H1 (cell line): Measurements from ENCODE around the gene CETN2. TPM values are rescaled to one million over a fixed set of nuclear protein-coding genes. Genes with fewer than 3 reads are reported as not detected.

Experiments
- CTCF ChIA-PET: fragments of 300-600 bp; sonication (Branson Sonifier 250); formaldehyde crosslinking; loops from one replicate; lab custom pipeline; 2021; ENCODE audit not compliant: partially characterized antibody; lab: Charles Lee
- POLR2A ChIA-PET: fragments of 300-600 bp; sonication (Branson Sonifier 250); formaldehyde crosslinking; loops from one replicate; lab custom pipeline; 2021; ENCODE audit warnings: inconsistent platforms; ENCODE audit not compliant: partially characterized antibody; lab: Charles Lee
- DNase-seq, 2 experiments: peaks; one replicate each; pipeline versions ENCODE4 v3.0.0 to v3.0.0-alpha.2; 2010 to 2022; ENCODE audit warnings: low spot score in 2 of 2, low read depth in 1 of 2, mixed read lengths in 1 of 2
- FAIRE-seq: peaks from 2 replicates; lab custom pipeline; 2011; peaks lifted over from hg19 to GRCh38; lab: Jason Lieb, UNC
- H2AFZ ChIP-seq: 2 replicates; pipeline ENCODE4 v1.8.1; 2012; ENCODE audit warnings: low read length, inconsistent platforms
- H2AK5ac ChIP-seq: 2 replicates; pipeline ENCODE4 v1.6.1; 2013; ENCODE audit warnings: low read depth, low read length
- H2BK120ac ChIP-seq: replicated peaks from 2 replicates; pipeline ENCODE3; 2013; ENCODE audit warnings: low read depth, low read length, inconsistent platforms
- H2BK12ac ChIP-seq: 2 replicates; pipeline ENCODE4 v1.6.1; 2013; ENCODE audit warnings: low read depth, low read length
- H2BK15ac ChIP-seq: 2 replicates; pipeline ENCODE4 v1.6.1; 2013; ENCODE audit warnings: low read length
- H2BK20ac ChIP-seq: 2 replicates; pipeline ENCODE4 v1.6.1; 2013; ENCODE audit warnings: low read length
- H2BK5ac ChIP-seq: 2 replicates; pipeline ENCODE4 v1.6.1; 2013; ENCODE audit warnings: low read depth, low read length
- H3K14ac ChIP-seq: 2 replicates; pipeline ENCODE4 v1.6.1; 2013; ENCODE audit warnings: inconsistent platforms; ENCODE audit not compliant: insufficient read length
- H3K18ac ChIP-seq: 2 replicates; pipeline ENCODE4 v1.6.1; 2013; ENCODE audit warnings: low read length; ENCODE audit errors: extremely low read depth
- H3K23ac ChIP-seq: 2 replicates; pipeline ENCODE4 v1.6.1; 2013; ENCODE audit warnings: inconsistent platforms; ENCODE audit not compliant: insufficient read length
- H3K23me2 ChIP-seq: 2 replicates; pipeline ENCODE4 v1.6.1; 2013; ENCODE audit warnings: low read depth, low read length
- H3K27ac ChIP-seq: 2 replicates; pipeline ENCODE4 v1.6.1; 2011; ENCODE audit warnings: low read depth, low read length, inconsistent platforms
- H3K27me3 ChIP-seq, 4 experiments: replicated peaks in 1 of 4; 1 replicate in 1 of 4; 2 replicates in 3 of 4; pipeline versions ENCODE4 v1.6.1 to v1.8.1; 2011 to 2013; ENCODE audit warnings: low read length in 3 of 4, mild to moderate bottlenecking in 3 of 4, inconsistent platforms in 2 of 4, mixed read lengths in 2 of 4, moderate library complexity in 1 of 4; ENCODE audit not compliant: control insufficient read depth in 3 of 4, insufficient read depth in 3 of 4; ENCODE audit errors: extremely low read depth in 1 of 4
- H3K36me3 ChIP-seq, 4 experiments: 2 replicates each; pipeline versions ENCODE4 v1.6.1 to v1.8.1; 2011 to 2013; ENCODE audit warnings: mild to moderate bottlenecking in 4 of 4, low read length in 3 of 4, moderate library complexity in 2 of 4, control low read depth in 1 of 4, inconsistent platforms in 1 of 4; ENCODE audit not compliant: insufficient read depth in 4 of 4, control insufficient read depth in 2 of 4
- H3K4ac ChIP-seq: replicated peaks from 2 replicates; pipeline ENCODE3; 2013; ENCODE audit warnings: low read length, low read depth, mixed read lengths, inconsistent platforms; ENCODE audit not compliant: insufficient read length
- H3K4me1 ChIP-seq, 4 experiments: replicated peaks in 1 of 4; 1 replicate in 1 of 4; 2 replicates in 3 of 4; pipeline versions ENCODE4 v1.6.1 to v1.8.1; 2011 to 2013; ENCODE audit warnings: low read length in 3 of 4, inconsistent platforms in 2 of 4, mixed read lengths in 1 of 4; ENCODE audit not compliant: insufficient read depth in 4 of 4, control insufficient read depth in 3 of 4
- H3K4me2 ChIP-seq, 2 experiments: 2 replicates each; pipeline versions ENCODE4 v1.6.1 to v1.8.1; 2011 to 2013; ENCODE audit warnings: low read depth in 2 of 2, low read length in 2 of 2, control low read depth in 1 of 2, inconsistent platforms in 1 of 2, mild to moderate bottlenecking in 1 of 2; ENCODE audit not compliant: insufficient read depth in 1 of 2
- H3K4me3 ChIP-seq, 4 experiments: fragments of 200-600, 300-600 bp in 1 of 4; sonication (generic), shearing (Covaris generic), sonication (Bioruptor Twin) in 1 of 4; 2 replicates each; pipeline versions ENCODE4 v1.5.1 to v1.8.1; 2011 to 2016; ENCODE audit warnings: low read length in 4 of 4, low read depth in 3 of 4, control low read depth in 2 of 4, inconsistent platforms in 2 of 4, mild to moderate bottlenecking in 2 of 4, mixed read lengths in 1 of 4, moderate library complexity in 1 of 4; ENCODE audit not compliant: insufficient read depth in 2 of 4; ENCODE audit errors: extremely low read depth in 1 of 4
- H3K56ac ChIP-seq: replicated peaks from 2 replicates; pipeline ENCODE3; 2013; ENCODE audit warnings: low read depth, mild to moderate bottlenecking, mixed read lengths, low read length, inconsistent platforms; ENCODE audit not compliant: insufficient read length
- H3K79me1 ChIP-seq: 2 replicates; pipeline ENCODE4 v1.6.1; 2013; ENCODE audit warnings: low read depth, low read length, control low read depth
- H3K79me2 ChIP-seq, 2 experiments: 2 replicates each; pipeline versions ENCODE4 v1.6.1 to v1.8.1; 2012 to 2013; ENCODE audit warnings: low read length in 2 of 2, mild to moderate bottlenecking in 2 of 2, inconsistent platforms in 1 of 2; ENCODE audit not compliant: insufficient read depth in 2 of 2, control insufficient read depth in 1 of 2
- H3K9ac ChIP-seq, 4 experiments: replicated peaks in 1 of 4; 1 replicate in 1 of 4; 2 replicates in 3 of 4; pipeline versions ENCODE4 v1.6.1 to v1.8.1; 2011 to 2013; ENCODE audit warnings: low read depth in 3 of 4, low read length in 3 of 4, control low read depth in 2 of 4, mild to moderate bottlenecking in 2 of 4, moderate library complexity in 2 of 4, inconsistent platforms in 1 of 4; ENCODE audit errors: extremely low read depth in 1 of 4
- H3K9me3 ChIP-seq, 2 experiments: 2 replicates each; pipeline versions ENCODE4 v1.6.1 to v1.8.1; 2012 to 2013; ENCODE audit warnings: mild to moderate bottlenecking in 2 of 2, moderate library complexity in 2 of 2, control low read depth in 1 of 2, inconsistent platforms in 1 of 2, low read depth in 1 of 2, low read length in 1 of 2, mixed read lengths in 1 of 2; ENCODE audit not compliant: insufficient read depth in 2 of 2
- H4K20me1 ChIP-seq, 2 experiments: replicated peaks in 1 of 2; 2 replicates each; pipeline versions ENCODE3 to v1.8.1; 2011 to 2013; ENCODE audit warnings: inconsistent platforms in 2 of 2, low read length in 2 of 2, mild to moderate bottlenecking in 1 of 2; ENCODE audit not compliant: insufficient read depth in 2 of 2, control insufficient read depth in 1 of 2
- H4K5ac ChIP-seq: 2 replicates; pipeline ENCODE4 v1.6.1; 2013; ENCODE audit warnings: low read length, low read depth, mixed read lengths, inconsistent platforms; ENCODE audit not compliant: insufficient read length
- H4K8ac ChIP-seq: 2 replicates; pipeline ENCODE4 v1.8.0; 2013; ENCODE audit warnings: mild to moderate bottlenecking, moderate library complexity, low read length, inconsistent platforms; ENCODE audit not compliant: insufficient read depth; ENCODE audit errors: extremely low read depth
- H4K91ac ChIP-seq: replicated peaks from 2 replicates; pipeline ENCODE3; 2013; ENCODE audit warnings: low read length, mixed read lengths, inconsistent platforms; ENCODE audit not compliant: insufficient read length
- BRCA1 ChIP-seq: IDR thresholded peaks from 2 replicates; pipeline ENCODE4 v1.6.1; 2012; ENCODE audit warnings: low read depth, low read length, improper control_type of control experiment
- CHD1 ChIP-seq: IDR thresholded peaks from 2 replicates; pipeline ENCODE4 v1.6.1; 2012; ENCODE audit warnings: low read depth, low read length, improper control_type of control experiment
- CHD2 ChIP-seq: IDR thresholded peaks from 2 replicates; pipeline ENCODE4 v1.6.1; 2012; ENCODE audit warnings: low read length, improper control_type of control experiment
- EZH2 ChIP-seq: fragments of 200-600 bp; sonication (generic); IDR thresholded peaks from 2 replicates; pipeline ENCODE4 v1.7.1; 2012; ENCODE audit warnings: low read depth, mild to moderate bottlenecking, moderate library complexity, low read length, inconsistent platforms; ENCODE audit not compliant: severe bottlenecking
- FOSL1 ChIP-seq: IDR thresholded peaks from 2 replicates; pipeline ENCODE4 v1.6.1; 2011; ENCODE audit warnings: mild to moderate bottlenecking, low read depth, low read length, moderate library complexity; ENCODE audit not compliant: insufficient read depth
- KDM1A ChIP-seq: fragments of 200-600, 300-600 bp; sonication (generic); IDR thresholded peaks from 2 replicates; pipeline ENCODE4 v1.7.1; 2016; ENCODE audit warnings: mild to moderate bottlenecking, low read length, borderline replicate concordance
- NANOG ChIP-seq: IDR thresholded peaks from 2 replicates; pipeline ENCODE4 v1.6.1; 2011; ENCODE audit warnings: low read length, low read depth, mild to moderate bottlenecking, inconsistent platforms; ENCODE audit not compliant: insufficient read depth, poor library complexity, severe bottlenecking
- NRF1 ChIP-seq: IDR thresholded peaks from 2 replicates; pipeline ENCODE4 v1.6.1; 2011; ENCODE audit warnings: mild to moderate bottlenecking, low read depth, low read length, improper control_type of control experiment
- SAP30 ChIP-seq: fragments of 300-600 bp; sonication (generic); IDR thresholded peaks from 2 replicates; pipeline ENCODE4 v1.7.1; 2012; ENCODE audit warnings: low read length, moderate library complexity, mild to moderate bottlenecking, inconsistent platforms; ENCODE audit not compliant: insufficient read depth, insufficient replicate concordance
- SRF ChIP-seq: IDR thresholded peaks from 2 replicates; pipeline ENCODE4 v1.6.1; 2011; ENCODE audit warnings: mild to moderate bottlenecking, low read depth, low read length, moderate library complexity
- TBP ChIP-seq: IDR thresholded peaks from 2 replicates; pipeline ENCODE4 v1.6.1; 2011; ENCODE audit warnings: low read depth, low read length, improper control_type of control experiment
- WGBS, 2 experiments: shearing (Covaris generic) in 1 of 2; methylation state at CpG; one replicate each; pipeline versions ENCODE4 v1.1.6 to v1.1.7; 2013 to 2015; ENCODE audit warnings: low lambda C conversion rate in 2 of 2, mixed read lengths in 2 of 2, inconsistent platforms in 1 of 2, low coverage in 1 of 2, missing lambda C conversion rate in 1 of 2; ENCODE audit not compliant: insufficient replicate concordance in 2 of 2, insufficient coverage in 1 of 2, insufficient read length in 1 of 2; ENCODE audit errors: extremely low coverage in 1 of 2, missing lambda C conversion rate in 1 of 2; 5-methylcytosine and 5-hydroxymethylcytosine counted together
- polyA plus RNA-seq, 7 experiments: library from polyadenylated mRNA; depleted of rRNA in 3 of 7; stranded (reverse) in 5 of 7; unstranded in 2 of 7; fragments of >200 nt in 5 of 7; fragments of 200-250 nt in 2 of 7; gene quantifications; 1 replicate in 5 of 7; 2 replicates in 1 of 7; 4 replicates in 1 of 7; pipeline versions ENCODE4 v1.2.1 to v1.2.3, GENCODE V29; 2011 to 2013; ENCODE audit warnings: missing spikeins in 2 of 7, mixed read lengths in 2 of 7
- total RNA-seq: library from RNA; stranded (reverse); fragmentation: NEBNext Ultra II Directional; extraction: Animal tissue kit (Norgen Biotek cat#: 25700); gene quantifications from 2 replicates; pipeline ENCODE4 v1.2.1, GENCODE V29; 2021
- TF ChIP-seq, protein P1 (sequence below), 3 experiments: IDR thresholded peaks; 1 replicate in 2 of 3; 2 replicates in 1 of 3; pipeline versions ENCODE4 v1.5.1 to v1.6.1; 2011; ENCODE audit warnings: low read length in 3 of 3, mild to moderate bottlenecking in 3 of 3, inconsistent platforms in 2 of 3, low read depth in 1 of 3, moderate library complexity in 1 of 3; ENCODE audit not compliant: insufficient read depth in 1 of 3; ENCODE audit errors: control extremely low read depth in 1 of 3

CETN2 gene
- total and polyA plus RNA-seq, 2 of the 8 experiments (the other 6 are each of a cell fraction or from before 2014, with no cell fraction given): 13.1 to 24.3 TPM

DNA sequence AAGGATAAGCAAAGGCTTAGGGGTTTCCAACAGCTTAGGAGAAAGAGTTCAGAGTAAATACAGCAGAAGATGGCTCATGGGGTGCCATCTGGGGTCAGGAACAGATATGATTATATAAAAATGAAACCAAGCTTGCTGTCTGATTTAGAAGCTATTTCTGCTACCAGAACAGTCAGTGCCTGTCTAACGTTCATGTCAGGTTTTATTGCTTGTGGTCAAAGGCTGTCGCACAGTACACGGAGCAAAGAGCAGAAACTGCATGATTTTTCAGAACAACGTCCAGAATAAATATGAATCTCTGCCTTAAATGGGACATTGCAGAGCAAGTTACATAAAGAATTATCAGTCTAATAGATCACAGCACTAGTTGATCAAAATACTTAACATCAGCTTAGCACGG, 17.4 kb downstream of the CETN2 start:
- Histone ChIP-seq H3K23me2 (no peaks in the 10 kb centered on the region), H4K20me1 (no peaks in the 10 kb centered on the region), H2BK12ac (no peak overlapping the region), H2BK120ac (no peak overlapping the region), H2BK20ac (no peak overlapping the region), H4K5ac (no peak overlapping the region), H4K91ac (no peak overlapping the region), H2BK15ac (no peak overlapping the region), H3K4ac (no peak overlapping the region), H2BK5ac (no peak overlapping the region), H3K4me1 (no peaks in the 10 kb centered on the region), H3K9ac (no peak overlapping the region), H3K56ac (no peak overlapping the region), H3K79me2 (no peaks in the 10 kb centered on the region), H2AFZ (no peak overlapping the region), H3K4me3 (no peak overlapping the region), H3K18ac (no peak overlapping the region), H3K23ac (no peak overlapping the region), H3K36me3 (no peaks in the 10 kb centered on the region), H3K27ac (no peak overlapping the region), H4K8ac (no peak overlapping the region), H3K9me3 (no peaks in the 10 kb centered on the region), H2AK5ac (no peak overlapping the region), H3K14ac (no peak overlapping the region), H3K4me2 (no peak overlapping the region), H3K79me1 (no peaks in the 10 kb centered on the region), H3K27me3 (no peaks in the 10 kb centered on the region)
- ChIA-PET POLR2A (no interaction called here), CTCF (interaction anchor here (1.8 to 2.6 kb wide), 3 partner anchors 8 to 171 kb away, joined by 4 to 20 read pairs (median 10); no protein-coding TSS in a partner anchor)
- FAIRE-seq: no peak
- DNase-seq: no peak
- WGBS, 2 experiments: 93% methylated on average over 5 of the region's 5 CpGs; no CpG with 5 or more reads in 1 of the 2 experiments
- TF ChIP-seq CHD2: no peak
- TF ChIP-seq NRF1: no peak
- TF ChIP-seq KDM1A: no peak
- TF ChIP-seq EZH2: no peak
- TF ChIP-seq, protein P1, sequence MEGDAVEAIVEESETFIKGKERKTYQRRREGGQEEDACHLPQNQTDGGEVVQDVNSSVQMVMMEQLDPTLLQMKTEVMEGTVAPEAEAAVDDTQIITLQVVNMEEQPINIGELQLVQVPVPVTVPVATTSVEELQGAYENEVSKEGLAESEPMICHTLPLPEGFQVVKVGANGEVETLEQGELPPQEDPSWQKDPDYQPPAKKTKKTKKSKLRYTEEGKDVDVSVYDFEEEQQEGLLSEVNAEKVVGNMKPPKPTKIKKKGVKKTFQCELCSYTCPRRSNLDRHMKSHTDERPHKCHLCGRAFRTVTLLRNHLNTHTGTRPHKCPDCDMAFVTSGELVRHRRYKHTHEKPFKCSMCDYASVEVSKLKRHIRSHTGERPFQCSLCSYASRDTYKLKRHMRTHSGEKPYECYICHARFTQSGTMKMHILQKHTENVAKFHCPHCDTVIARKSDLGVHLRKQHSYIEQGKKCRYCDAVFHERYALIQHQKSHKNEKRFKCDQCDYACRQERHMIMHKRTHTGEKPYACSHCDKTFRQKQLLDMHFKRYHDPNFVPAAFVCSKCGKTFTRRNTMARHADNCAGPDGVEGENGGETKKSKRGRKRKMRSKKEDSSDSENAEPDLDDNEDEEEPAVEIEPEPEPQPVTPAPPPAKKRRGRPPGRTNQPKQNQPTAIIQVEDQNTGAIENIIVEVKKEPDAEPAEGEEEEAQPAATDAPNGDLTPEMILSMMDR (IDR thresholded peaks at IDR 0.05; ENCODE audit: control extremely low read depth in 1 of 3, insufficient read depth in 1 of 3, low read depth in 1 of 3, low read length in 3 of 3): no peak
- TF ChIP-seq NANOG: no peak
- no peak for TF ChIP-seq FOSL1
- TF ChIP-seq SRF: no peak
- TF ChIP-seq BRCA1: no peak
- no peak for TF ChIP-seq TBP
- TF ChIP-seq CHD1: no peak
- TF ChIP-seq SAP30: no peak
